GM19467 (cell line): ENCODE measurements around the gene COG2.
"Not testable (repeated sequence)": the region's sequence is repeated elsewhere in the genome, so short reads cannot be mapped to it uniquely, and the experiment has no call there.

ENCODE experiments used
- ATAC-seq: cut with Tn5 transposase; IDR thresholded peaks from one replicate; pipeline ENCODE4 v1.9.1; 2021; ENCODE audit warnings: mild to moderate bottlenecking, moderate library complexity; ENCODE audit not compliant: unreplicated experiment

COG2 gene

GRCh38 chr1:230698964-230699363, 56.7 kb downstream of the COG2 start:
- not testable (repeated sequence) for ATAC-seq

GRCh38 chr1:230699716-230700115, 57.4 kb downstream of the COG2 start:
- ATAC-seq: no peak

GRCh38 chr1:230700132-230700531, 57.9 kb downstream of the COG2 start:
- ATAC-seq: no peak

- no peak for ATAC-seq
These were observed 59.2 kb downstream of the COG2 start for GRCh38 chr1:230701434-230701833.

GRCh38 chr1:230701895-230702768, 59.9 kb downstream of the COG2 start:
- no peak for ATAC-seq

- ATAC-seq: no peak
These were observed 60.8 kb downstream of the COG2 start for GRCh38 chr1:230702934-230703678.

GRCh38 chr1:230703679-230704385, 61.6 kb downstream of the COG2 start:
- ATAC-seq: no peak

GRCh38 chr1:230704830-230705229, 62.5 kb downstream of the COG2 start:
- ATAC-seq: no peak

GRCh38 chr1:230705289-230706019, 63.2 kb downstream of the COG2 start:
- no peak for ATAC-seq

GRCh38 chr1:230706020-230706699, 63.9 kb downstream of the COG2 start:
- no peak for ATAC-seq

GRCh38 chr1:230706887-230707731, 64.8 kb downstream of the COG2 start:
- no peak for ATAC-seq

- no peak for ATAC-seq
These were observed 65.7 kb downstream of the COG2 start for GRCh38 chr1:230707732-230708630.

- ATAC-seq: no peak
These were observed 66.6 kb downstream of the COG2 start for GRCh38 chr1:230708631-230709580.

- no peak for ATAC-seq
These were observed 67.6 kb downstream of the COG2 start for GRCh38 chr1:230709619-230710542.

- no peak for ATAC-seq
These were observed 68.2 kb downstream of the COG2 start for GRCh38 chr1:230710543-230710904.

- no peak for ATAC-seq
These were observed 69.0 kb downstream of the COG2 start for GRCh38 chr1:230711245-230711644.
